Activated CD4-positive, alpha-beta T cell treated with anti-CD3 and anti-CD28 coated beads, Interleukin-2, amount 50 U/mL, for 24 hours (primary cell): Measurements from ENCODE around the gene EIF4E1B.

ENCODE experiments used
- DNase-seq, 2 donors: peaks; one replicate each; pipeline ENCODE4 v3.0.0-alpha.2; 2020; ENCODE audit warnings: low read depth in 1 of 2, low spot score in 1 of 2

EIF4E1B gene

GRCh38 chr5:176685010-176685409 is 54.5 kb downstream of the EIF4E1B start:
- DNase-seq: no peak

DNA sequence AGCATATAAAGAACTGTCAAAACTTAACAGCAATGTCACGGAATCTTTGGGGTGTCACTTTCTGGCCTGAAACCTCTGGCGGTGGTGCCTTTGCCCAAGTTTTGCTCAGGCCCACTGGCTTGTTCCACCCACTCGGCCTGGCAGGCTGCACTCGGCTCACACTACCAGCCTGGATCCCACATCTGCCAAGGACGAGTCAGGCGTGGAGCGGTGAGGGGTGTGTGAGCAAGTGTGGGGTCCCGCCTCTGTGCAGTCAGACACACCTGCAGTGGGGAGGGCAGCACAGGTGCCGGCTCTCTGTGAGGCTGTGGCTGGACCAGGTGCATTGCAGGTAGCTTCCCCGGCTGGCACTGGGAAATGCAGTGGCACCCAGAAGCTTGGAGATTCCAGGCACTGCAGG is 56.8 kb downstream of the EIF4E1B start:
- no peak for DNase-seq

GRCh38 chr5:176687881-176688280 is 57.4 kb downstream of the EIF4E1B start:
- no peak for DNase-seq

- no peak for DNase-seq
Observed at GRCh38 chr5:176690911-176691310, 60.4 kb downstream of the EIF4E1B start.

DNA sequence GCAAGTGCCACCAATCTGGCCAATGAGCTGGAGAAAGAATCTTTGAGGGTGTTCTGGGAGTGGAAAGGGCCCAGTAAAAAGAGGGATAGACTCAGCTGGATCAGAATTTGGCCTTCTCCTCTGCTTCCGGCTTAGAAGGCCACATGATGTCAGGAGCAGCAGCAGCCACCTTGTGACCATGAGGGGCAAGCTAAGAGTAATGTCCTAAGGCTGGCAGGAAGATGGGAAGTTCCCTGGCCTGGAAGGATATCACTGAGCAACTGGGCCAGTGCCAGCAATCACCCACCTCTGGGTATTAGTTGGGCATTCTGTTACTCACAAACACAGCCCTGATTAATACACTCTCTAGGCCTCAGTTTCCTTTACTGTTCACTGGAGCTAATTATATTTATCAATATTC is 61.0 kb downstream of the EIF4E1B start:
- DNase-seq: no peak

DNA sequence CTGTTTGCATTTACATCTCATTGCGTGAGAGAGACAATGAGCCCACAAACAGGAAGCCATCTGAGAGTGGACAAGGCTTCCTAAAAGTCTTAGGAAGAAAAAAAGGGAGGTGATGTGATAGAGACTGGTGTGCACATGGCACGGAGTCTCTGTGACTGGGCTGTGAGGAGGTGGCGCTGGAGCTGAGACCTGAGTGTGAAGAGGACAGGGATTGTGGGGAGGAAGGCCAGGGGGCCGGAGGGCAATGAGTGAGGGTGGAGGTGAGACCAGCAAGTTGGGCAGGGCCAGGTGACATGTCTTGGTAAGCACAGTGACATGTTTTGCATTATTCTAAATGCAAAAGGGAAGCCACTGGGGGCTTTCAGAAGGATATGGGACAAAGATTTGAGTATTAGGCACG is 61.9 kb downstream of the EIF4E1B start:
- no peak for DNase-seq

GRCh38 chr5:176692839-176693476 is 62.5 kb downstream of the EIF4E1B start:
- no peak for DNase-seq

DNA sequence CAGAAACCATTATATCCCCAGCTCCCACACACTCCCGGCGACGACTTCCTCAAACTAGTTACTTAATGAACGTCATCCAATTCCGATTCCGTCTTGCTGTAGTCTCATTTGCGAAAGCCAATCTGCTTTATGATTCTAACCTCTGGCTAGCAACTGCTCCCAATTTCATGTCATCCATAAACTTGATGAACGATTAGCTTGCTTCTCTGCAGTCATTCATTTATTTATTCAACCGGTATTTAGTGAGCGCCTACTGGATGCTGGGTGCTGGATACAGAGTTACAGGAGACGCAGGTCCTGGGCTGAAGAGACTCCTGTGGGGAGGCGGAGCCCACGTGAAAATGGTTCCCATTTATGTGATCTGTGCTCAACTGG is 63.0 kb downstream of the EIF4E1B start:
- no peak for DNase-seq

GRCh38 chr5:176694146-176694545 is 63.7 kb downstream of the EIF4E1B start:
- DNase-seq: no peak

DNA sequence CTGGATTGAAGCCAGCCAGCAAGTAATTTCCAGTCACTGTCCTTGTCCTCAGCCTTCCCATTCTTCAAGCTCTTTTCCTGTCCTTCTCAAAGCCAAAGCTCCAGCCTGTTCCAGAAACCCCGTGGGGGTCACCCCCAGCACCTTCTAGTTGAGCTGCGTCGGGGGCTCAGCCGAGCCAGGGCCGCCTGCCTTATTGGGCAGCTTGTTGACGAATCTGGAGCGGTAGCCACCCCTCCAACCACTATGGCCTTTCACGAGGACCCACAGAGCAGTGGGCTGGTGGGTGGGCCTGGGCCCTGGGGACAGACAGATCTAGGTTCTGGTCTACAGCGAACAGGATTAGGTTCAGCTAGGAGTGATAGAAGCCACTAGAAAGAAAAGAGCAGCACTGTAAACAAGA is 64.2 kb downstream of the EIF4E1B start:
- no peak for DNase-seq

DNA sequence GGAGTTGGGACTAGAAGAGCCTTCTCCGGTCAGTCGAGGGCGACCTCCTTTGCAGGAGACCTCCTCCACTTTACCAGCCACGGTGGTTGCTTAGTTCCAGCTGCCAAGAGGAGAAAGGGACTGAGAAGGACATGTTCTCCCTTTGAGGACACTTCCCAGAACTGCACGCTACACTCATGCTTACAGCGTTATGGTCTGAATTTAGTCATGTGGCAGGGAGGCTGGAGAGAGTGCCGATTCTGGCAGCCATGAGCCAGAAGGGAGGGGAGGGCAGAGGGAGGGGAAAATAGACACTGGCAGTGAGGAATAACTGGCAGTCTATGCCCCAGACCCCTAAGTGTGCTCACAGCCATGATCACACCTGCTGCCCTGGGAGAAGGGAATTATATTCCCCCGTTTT is 64.6 kb downstream of the EIF4E1B start:
- no peak for DNase-seq
